IPS-18a (cell line): Measurements from ENCODE around the gene PTH.

Experiments
- H3K27ac ChIP-seq: one replicate; pipeline ENCODE4 v1.5.1; 2013; ENCODE audit warnings: low read length
- H3K27me3 ChIP-seq: one replicate; pipeline ENCODE4 v1.6.1; 2013; ENCODE audit warnings: mild to moderate bottlenecking, low read length; ENCODE audit not compliant: control insufficient read depth, insufficient read depth
- H3K36me3 ChIP-seq: one replicate; pipeline ENCODE4 v1.6.1; 2013; ENCODE audit warnings: low read depth, low read length; ENCODE audit not compliant: control insufficient read depth
- H3K4me1 ChIP-seq: one replicate; pipeline ENCODE4 v1.6.1; 2013; ENCODE audit warnings: low read depth, low read length; ENCODE audit not compliant: control insufficient read depth
- H3K4me3 ChIP-seq: one replicate; pipeline ENCODE4 v1.5.1; 2013; ENCODE audit warnings: low read length
- H3K9ac ChIP-seq: one replicate; pipeline ENCODE4 v1.6.1; 2013; ENCODE audit warnings: mild to moderate bottlenecking, low read length, moderate library complexity
- H3K9me3 ChIP-seq: one replicate; pipeline ENCODE4 v1.6.1; 2013; ENCODE audit warnings: low read depth, low read length; ENCODE audit not compliant: control insufficient read depth

Gene PTH

DNA sequence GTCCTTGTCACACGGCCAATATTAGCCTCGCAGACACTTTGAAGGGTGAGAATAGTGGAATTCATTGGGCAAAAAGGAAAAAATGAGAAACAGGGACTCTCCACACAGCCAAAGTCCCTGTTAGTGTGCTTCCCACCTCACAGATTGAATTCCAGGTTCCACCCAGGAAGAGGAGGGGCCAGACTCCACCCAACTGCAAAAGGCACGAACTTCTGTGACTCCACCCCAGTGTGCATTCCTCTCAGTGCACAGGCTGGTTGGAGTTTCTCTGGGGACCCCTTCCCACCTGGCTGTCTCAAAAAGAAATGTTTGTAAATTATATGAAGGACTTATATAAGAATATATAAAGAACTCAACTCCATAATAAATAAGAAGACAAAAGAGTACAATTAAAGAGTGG is 20.7 kb downstream of the PTH start:
- H3K27me3 ChIP-seq: no peaks in the 10 kb centered on the region
- no peaks in the 10 kb centered on the region for H3K9me3 ChIP-seq
- H3K4me3 ChIP-seq: no peak overlapping the region
- H3K27ac ChIP-seq: no peak overlapping the region
- no peaks in the 10 kb centered on the region for H3K36me3 ChIP-seq
- H3K9ac ChIP-seq: no peak overlapping the region
- peaks cover 8% of the 10 kb centered on the region for H3K4me1 ChIP-seq

DNA sequence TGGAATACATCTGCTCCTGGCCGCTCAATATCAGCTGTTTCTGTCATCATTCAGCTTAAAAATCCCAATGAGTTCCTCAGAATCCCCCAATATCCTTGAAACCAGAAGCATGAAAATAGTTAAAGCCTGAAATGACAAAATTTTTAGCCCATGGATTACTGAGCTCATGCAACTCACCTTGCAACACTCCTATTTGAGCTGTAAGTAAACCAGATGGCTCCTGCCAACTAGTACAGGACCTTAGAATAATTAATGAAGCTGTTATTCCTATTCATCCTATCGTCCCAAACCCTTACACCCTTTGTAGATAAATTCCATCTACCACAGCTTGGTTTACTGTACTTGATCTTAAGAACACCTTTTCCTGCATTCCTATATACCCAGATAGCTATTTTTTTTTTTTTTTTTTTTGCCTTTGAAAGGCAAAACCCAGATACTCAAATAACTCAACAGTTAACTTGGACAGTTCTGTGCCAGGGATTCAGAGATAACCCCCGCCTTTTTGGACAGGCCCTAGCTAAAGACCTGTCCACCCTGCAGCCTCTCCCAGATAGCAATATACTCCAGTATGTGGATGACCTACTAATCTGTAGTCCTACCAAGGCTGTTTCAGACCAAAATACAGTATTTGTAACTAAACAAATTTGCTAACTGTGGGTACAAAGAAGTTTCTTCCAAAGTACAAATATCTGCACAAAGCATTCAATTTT is 22.6 kb downstream of the PTH start:
- Histone ChIP-seq H3K4me1 (peaks cover 8% of the 10 kb centered on the region), H3K9me3 (no peaks in the 10 kb centered on the region)

DNA sequence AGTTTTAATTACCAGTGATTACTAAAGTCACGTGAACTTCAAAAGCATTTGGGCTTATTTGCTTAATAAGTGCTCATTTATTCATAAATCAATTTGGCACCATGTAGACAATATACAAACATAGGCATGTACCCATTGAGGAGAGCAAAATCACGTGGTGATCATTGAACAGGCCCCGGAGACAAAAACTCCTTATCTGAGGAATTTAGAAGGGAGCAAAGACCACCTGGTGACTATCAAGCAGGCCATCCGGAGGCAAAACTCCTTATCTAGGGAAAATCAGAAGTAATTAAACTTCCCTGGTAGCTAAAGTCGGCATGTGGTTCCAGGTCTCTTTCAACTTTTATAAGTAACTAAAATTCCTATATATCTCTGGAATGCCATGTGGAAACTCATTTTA is 27.0 kb downstream of the PTH start:
- Histone ChIP-seq H3K27ac (no peak overlapping the region), H3K36me3 (no peaks in the 10 kb centered on the region), H3K9ac (no peak overlapping the region), H3K4me1 (peaks cover 8% of the 10 kb centered on the region), H3K4me3 (no peak overlapping the region), H3K27me3 (no peaks in the 10 kb centered on the region), H3K9me3 (no peaks in the 10 kb centered on the region)

More for the DNA sequence above, 22.6 kb downstream of the PTH start:
- H3K27ac ChIP-seq: no peak overlapping the region
- H3K4me3 ChIP-seq: no peak overlapping the region
- H3K36me3 ChIP-seq: no peaks in the 10 kb centered on the region
- H3K9ac ChIP-seq: no peak overlapping the region
- no peaks in the 10 kb centered on the region for H3K27me3 ChIP-seq

DNA sequence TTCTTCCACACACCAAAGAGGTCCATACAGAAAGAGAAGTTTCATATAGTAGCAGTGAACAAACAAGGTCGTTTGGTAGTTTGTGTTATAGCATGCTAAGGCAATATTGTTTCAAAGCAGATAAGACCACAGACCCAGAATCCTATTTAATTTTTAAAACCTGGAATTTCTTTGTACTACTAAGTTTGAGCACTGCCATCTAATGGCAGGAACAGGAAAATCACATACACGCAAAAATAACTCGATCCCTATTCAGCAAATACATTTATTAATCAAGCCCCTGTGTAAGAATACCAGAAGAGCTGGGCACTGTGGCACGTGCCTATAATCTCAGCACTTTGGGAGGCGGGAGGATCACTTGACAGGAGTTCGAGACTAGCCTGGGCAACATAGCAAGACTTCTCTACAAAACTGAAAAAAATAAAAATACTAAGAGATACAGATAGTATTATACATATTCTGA is 29.9 kb downstream of the PTH start:
- no peak overlapping the region for H3K9ac ChIP-seq
- H3K9me3 ChIP-seq: no peaks in the 10 kb centered on the region
- H3K4me3 ChIP-seq: no peak overlapping the region
- H3K27me3 ChIP-seq: no peaks in the 10 kb centered on the region
- no peaks in the 10 kb centered on the region for H3K36me3 ChIP-seq
- H3K4me1 ChIP-seq: peaks cover 6% of the 10 kb centered on the region
- no peak overlapping the region for H3K27ac ChIP-seq

DNA sequence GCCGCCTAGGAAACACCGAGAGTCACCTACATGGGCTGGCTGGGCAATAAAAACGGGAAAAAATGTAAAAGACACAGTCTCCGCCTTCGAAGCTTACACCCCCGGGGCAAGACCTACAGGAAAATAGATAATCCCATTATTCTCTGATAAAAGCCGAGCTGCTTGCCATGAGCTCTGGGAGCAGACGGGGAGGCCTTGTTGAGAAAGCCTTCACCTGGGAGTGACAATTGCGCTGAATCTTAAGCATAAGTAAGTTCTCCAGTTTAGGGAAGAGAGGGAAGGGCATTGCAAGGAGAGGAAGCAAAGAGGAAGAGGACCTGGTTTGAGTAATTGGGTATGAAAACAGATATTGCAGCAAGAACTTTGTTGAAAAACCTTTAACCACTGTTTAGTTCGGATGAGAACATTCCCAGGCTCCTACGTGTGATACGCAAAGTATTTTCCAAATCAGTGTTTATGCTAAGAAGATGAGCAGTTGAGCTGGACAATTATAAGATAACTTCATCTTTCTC is 32.0 kb downstream of the PTH start:
- no peaks in the 10 kb centered on the region for H3K27me3 ChIP-seq
- no peaks in the 10 kb centered on the region for H3K36me3 ChIP-seq
- H3K27ac ChIP-seq: no peak overlapping the region
- H3K9ac ChIP-seq: peak overlapping the region; percentile 79
- H3K4me1 ChIP-seq: peaks cover 6% of the 10 kb centered on the region
- H3K4me3 ChIP-seq: peak overlapping the region; percentile 93
- no peaks in the 10 kb centered on the region for H3K9me3 ChIP-seq

DNA sequence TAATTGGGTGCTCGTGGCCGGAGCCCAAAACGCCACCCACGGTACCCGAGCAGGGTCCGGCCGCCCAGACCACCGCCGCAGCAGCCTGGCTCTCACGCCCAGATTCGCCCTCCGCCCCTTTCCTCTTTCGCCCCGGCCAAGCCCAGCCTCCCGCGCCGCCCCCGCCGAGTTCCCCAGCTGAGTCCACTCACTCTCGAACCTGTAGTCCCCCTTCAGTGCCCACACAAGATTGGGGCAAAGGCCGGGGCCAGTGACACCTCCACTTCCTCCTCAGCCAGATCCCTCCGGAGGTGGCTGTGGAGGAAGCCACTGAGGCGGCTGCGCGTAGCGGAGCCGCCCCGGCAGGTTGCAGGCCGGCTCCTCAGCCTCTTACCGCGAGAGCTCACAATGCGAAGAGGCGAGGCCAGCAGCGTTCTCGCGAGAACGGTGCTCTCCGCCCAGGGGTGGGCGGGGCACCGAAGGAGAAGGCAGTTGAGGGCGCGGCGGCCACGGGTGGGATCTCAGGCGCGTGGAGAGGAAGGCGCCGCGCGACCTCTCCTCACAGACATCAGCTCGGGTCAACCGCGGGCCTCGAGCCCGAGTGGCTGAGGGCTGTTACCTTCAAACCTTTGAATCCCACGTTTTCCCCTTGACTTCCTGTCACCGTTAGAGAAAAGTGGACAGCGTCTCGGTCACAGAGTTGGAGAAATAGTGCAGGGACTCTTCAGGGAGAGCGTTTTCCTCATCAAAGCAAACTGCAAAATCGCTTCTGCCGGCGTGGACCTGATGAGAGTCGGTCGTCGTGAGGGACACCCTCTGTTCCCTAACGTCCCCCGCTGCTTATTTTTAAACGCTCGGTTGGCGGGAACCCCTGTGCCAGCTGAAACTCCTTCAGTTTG is 32.7 kb downstream of the PTH start, which contains the start of gene BTBD10:
Gene BTBD10, minus strand, starts transcription at position 322 of the 878 bp plus-strand sequence. CDS start 18,098 bp downstream, outside the sequence.
- Histone ChIP-seq H3K36me3 (no peaks in the 10 kb centered on the region), H3K4me3 (peak within 1 kb of the TSS; percentile 93), H3K4me1 (peaks cover 6% of the 10 kb centered on the region), H3K27ac (peak within 1 kb of the TSS; percentile 49), H3K27me3 (no peaks in the 10 kb centered on the region), H3K9me3 (no peaks in the 10 kb centered on the region), H3K9ac (peak within 1 kb of the TSS; percentile 79)

DNA sequence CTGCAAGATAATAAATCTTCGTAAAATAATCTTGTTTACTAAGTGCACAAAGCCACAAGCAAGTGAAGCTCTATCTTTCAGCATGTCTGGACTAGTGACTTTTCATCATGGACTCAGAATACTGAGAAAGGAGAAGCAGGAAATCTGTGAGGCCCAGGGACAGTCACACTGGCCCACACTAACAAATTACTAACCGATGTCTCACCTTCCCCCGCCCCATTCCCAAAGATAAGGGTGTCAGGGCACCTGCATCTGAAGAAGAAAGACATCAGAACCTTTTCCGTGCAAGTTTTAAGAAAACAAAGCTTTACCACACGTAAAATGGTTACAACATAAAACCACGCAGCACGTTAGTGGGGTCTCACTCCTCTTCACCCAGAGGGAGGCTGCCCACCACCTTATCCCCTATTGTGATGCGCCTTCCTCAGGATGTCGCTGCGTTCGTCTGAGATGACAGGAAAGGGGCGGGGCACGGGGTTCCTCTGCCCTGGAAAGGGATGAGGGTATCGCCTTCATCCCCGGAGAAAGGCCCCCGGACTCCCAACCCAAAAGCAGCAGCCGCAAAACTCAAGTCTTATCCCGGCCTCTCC is 33.4 kb downstream of the PTH start:
- H3K27ac ChIP-seq: no peak overlapping the region
- peak overlapping the region; percentile 79 for H3K9ac ChIP-seq

DNA sequence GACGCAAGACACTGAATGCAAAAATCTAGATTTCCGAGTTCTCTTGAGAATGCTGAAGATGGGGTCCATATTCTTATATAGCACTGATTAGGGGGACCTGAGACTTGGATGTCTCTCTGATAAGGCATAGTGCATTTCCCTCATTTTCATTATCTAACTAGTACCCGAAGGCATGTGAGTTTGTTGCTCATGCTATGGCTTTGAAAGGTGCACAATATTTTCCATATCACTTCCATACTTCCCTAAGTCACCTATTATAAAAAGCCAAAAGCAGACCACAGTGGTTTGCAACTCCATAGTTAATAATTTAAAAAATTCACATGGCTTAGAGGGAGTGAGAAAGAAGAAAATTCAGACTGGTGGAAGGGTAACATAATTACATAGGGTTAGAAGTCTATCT is 34.5 kb downstream of the PTH start:
- Histone ChIP-seq H3K9ac (no peak overlapping the region), H3K27me3 (no peaks in the 10 kb centered on the region), H3K4me1 (peaks cover 6% of the 10 kb centered on the region), H3K4me3 (no peak overlapping the region), H3K27ac (no peak overlapping the region), H3K36me3 (no peaks in the 10 kb centered on the region), H3K9me3 (no peaks in the 10 kb centered on the region)

More for the DNA sequence above, 33.4 kb downstream of the PTH start:
- Histone ChIP-seq H3K4me1 (peaks cover 6% of the 10 kb centered on the region), H3K27me3 (no peaks in the 10 kb centered on the region), H3K9me3 (no peaks in the 10 kb centered on the region), H3K36me3 (no peaks in the 10 kb centered on the region), H3K4me3 (peak overlapping the region; percentile 93)

DNA sequence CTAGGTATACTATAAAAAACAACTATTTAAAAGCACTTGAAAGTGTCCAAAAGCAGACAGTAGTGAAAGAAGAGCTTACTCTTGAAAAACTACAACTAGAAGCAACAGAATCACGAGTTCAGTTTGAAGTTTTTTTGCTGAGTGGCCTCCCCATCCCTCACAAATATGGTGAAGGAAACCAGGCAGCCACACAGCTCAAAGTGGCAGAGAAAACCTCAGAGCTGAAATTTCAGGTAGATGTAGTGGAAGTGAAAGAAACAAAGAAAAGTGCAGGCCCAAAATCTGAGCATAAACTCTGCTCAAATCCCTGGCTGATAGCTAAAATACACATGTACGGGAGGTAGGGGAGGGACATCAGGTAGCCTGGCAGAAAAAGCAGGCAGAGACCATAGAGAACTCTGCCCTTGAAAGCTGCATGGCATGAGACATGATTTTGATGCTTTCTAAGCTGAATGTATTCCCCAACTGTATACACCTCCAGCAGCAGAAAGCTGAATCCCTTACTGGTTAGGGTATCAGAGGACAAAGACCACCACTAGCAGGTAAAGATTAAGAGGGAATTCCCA is 44.9 kb downstream of the PTH start:
- Histone ChIP-seq H3K36me3 (no peaks in the 10 kb centered on the region), H3K4me1 (peaks cover 11% of the 10 kb centered on the region), H3K9ac (no peak overlapping the region), H3K4me3 (no peak overlapping the region), H3K9me3 (no peaks in the 10 kb centered on the region), H3K27ac (no peak overlapping the region), H3K27me3 (no peaks in the 10 kb centered on the region)

DNA sequence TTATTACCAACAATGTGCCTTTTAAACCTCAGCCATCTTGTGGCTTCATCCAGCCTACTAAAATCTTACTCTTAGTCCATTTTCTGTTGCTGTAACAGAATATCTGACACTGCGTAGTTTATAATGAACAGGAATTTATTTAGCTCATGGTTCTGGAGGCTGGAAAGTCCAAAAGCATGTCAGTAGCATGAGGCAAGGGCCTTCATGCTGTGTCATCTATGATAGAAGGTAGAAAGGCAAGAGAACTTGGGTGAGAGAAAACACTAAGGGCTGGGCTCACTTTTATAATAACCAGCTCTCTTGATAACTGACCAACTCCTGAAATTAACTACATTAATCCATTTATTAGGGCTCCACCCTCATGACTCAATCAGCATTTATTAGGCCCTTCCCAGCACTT is 46.3 kb downstream of the PTH start:
- Histone ChIP-seq H3K4me1 (peaks cover 11% of the 10 kb centered on the region), H3K27me3 (no peaks in the 10 kb centered on the region), H3K9ac (no peak overlapping the region), H3K36me3 (no peaks in the 10 kb centered on the region), H3K27ac (no peak overlapping the region), H3K4me3 (no peak overlapping the region), H3K9me3 (no peaks in the 10 kb centered on the region)

DNA sequence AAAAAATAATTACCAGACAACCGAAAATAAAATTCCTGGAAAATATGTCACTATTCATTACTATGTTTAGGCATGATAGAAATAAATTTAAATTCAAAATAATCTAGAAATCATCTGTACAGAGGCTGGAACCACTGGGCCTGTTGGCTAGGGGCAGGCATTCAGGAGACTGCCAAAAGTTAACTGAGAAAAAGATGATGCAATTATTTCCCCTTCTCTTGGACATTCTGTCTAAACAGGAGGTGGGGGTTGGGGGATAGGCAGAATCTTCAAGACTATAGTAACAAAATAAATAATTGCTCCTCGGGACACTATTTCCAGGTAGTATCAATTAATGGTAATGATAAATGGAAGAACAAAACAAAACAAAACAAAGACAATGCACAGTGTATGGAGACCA is 46.9 kb downstream of the PTH start:
- peaks cover 11% of the 10 kb centered on the region for H3K4me1 ChIP-seq
- H3K9me3 ChIP-seq: no peaks in the 10 kb centered on the region
- no peaks in the 10 kb centered on the region for H3K27me3 ChIP-seq
- H3K36me3 ChIP-seq: no peaks in the 10 kb centered on the region
- no peak overlapping the region for H3K4me3 ChIP-seq
- no peak overlapping the region for H3K27ac ChIP-seq
- H3K9ac ChIP-seq: no peak overlapping the region
